Hematopoietic multipotent progenitor cell treated with erythropoietin and hydrocortisone succinate and interleukin-3 and kit ligand, for 4 days (in vitro differentiated cells): ENCODE measurements around the gene TAAR8.
"Not testable (repeated sequence)": the region's sequence is repeated elsewhere in the genome, so short reads cannot be mapped to it uniquely, and the experiment has no call there.

Experiments used
- DNase-seq: peaks from one replicate; pipeline ENCODE4 v3.0.0-alpha.2; 2015

The TAAR8 gene

GRCh38 chr6:132548746-132549463, 3.6 kb upstream of the TAAR8 start:
- DNase-seq = no peak

GRCh38 chr6:132551214-132551613, 1.3 kb upstream of the TAAR8 start:
- DNase-seq = no peak

GRCh38 chr6:132560087-132560486, 7.6 kb downstream of the TAAR8 start:
- DNase-seq = not testable (repeated sequence)

- no peak for DNase-seq
Observed at GRCh38 chr6:132566404-132566803, 13.9 kb downstream of the TAAR8 start.

GRCh38 chr6:132567566-132567965, 15.1 kb downstream of the TAAR8 start:
- DNase-seq = no peak

- DNase-seq = no peak
Observed at GRCh38 chr6:132568611-132569010, 16.1 kb downstream of the TAAR8 start.

GRCh38 chr6:132569170-132569569, 16.7 kb downstream of the TAAR8 start:
- no peak for DNase-seq

- DNase-seq = no peak
Observed at GRCh38 chr6:132570221-132570777, 17.8 kb downstream of the TAAR8 start, which contains the start of gene TAAR6. TSS of gene TAAR6 (plus strand) at chr6:132570322. CDS start at chr6:132570322, 0 bp downstream.

- no peak for DNase-seq
Observed at GRCh38 chr6:132571774-132572173, 19.3 kb downstream of the TAAR8 start.

- no peak for DNase-seq
Observed at GRCh38 chr6:132584698-132585097, 32.2 kb downstream of the TAAR8 start.

- DNase-seq = peak; percentile 13
Observed at GRCh38 chr6:132587424-132587823, 35.0 kb downstream of the TAAR8 start.

- no peak for DNase-seq
Observed at GRCh38 chr6:132589454-132589853, 37.0 kb downstream of the TAAR8 start, which contains the start of gene TAAR5. TSS of gene TAAR5 (minus strand) at chr6:132589741. CDS start at chr6:132589686, 55 bp downstream.

- DNase-seq = no peak
Observed at GRCh38 chr6:132590362-132590761, 37.9 kb downstream of the TAAR8 start.

GRCh38 chr6:132592855-132593254, 40.4 kb downstream of the TAAR8 start:
- DNase-seq = peak; percentile 22

- no peak for DNase-seq
Observed at GRCh38 chr6:132596201-132596600, 43.7 kb downstream of the TAAR8 start.

GRCh38 chr6:132598473-132598872, 46.0 kb downstream of the TAAR8 start:
- peak; percentile 50 for DNase-seq

GRCh38 chr6:132600900-132601299, 48.4 kb downstream of the TAAR8 start:
- DNase-seq = not testable (repeated sequence)
